ENCODE results near the gene FLNB. TPM values are rescaled to one million over a fixed set of nuclear protein-coding genes. Genes with fewer than 3 reads are reported as not detected.
A peak's percentile ranks its signal among the peaks of the same experiment; 100 is the strongest.

FLNB gene
- total and polyA plus RNA-seq, 2 of the 13 experiments (the other 11 are each of a cell fraction or from before 2014, with no cell fraction given) = 106 to 130 TPM

DNA sequence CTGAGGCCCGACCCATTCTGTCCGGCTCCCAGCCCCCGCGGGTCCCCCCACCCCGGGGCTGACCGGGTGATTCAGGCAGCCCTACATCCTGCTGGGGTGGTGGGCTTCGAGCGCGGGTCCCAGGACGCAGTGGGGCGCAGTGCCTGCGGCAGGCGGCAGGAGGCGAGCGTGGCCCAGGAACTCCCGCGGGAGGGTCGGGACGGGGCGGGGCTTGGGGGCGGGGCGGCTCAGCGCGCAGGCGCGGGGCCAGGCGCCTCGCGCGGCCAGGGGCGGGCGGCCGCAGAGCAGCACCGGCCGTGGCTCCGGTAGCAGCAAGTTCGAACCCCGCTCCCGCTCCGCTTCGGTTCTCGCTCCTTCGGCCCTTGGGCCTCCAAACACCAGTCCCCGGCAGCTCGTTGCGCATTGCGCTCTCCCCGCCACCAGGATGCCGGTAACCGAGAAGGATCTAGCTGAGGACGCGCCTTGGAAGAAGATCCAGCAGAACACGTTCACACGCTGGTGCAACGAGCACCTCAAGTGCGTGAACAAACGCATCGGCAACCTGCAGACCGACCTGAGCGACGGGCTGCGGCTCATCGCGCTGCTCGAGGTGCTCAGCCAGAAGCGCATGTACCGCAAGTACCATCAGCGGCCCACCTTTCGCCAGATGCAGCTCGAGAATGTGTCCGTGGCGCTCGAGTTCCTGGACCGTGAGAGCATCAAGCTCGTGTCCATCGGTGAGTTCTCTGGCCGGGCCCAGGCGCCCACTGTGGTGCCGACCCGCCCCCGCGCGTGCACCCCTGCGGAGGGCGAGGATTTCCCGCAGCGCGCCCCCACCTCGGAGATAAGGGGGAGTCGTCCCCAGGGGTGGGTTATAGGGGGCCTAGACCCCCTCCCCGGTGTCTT is at the start of gene FLNB (continued):
- TF ChIP-seq, protein P1, sequence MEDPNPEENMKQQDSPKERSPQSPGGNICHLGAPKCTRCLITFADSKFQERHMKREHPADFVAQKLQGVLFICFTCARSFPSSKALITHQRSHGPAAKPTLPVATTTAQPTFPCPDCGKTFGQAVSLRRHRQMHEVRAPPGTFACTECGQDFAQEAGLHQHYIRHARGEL (CRISPR knock-in tag; IDR thresholded peaks at IDR 0.05) = 0 out of 2 replicates have a peak, but pooled peaks have one; percentile 55
- TF ChIP-seq, protein P2, sequence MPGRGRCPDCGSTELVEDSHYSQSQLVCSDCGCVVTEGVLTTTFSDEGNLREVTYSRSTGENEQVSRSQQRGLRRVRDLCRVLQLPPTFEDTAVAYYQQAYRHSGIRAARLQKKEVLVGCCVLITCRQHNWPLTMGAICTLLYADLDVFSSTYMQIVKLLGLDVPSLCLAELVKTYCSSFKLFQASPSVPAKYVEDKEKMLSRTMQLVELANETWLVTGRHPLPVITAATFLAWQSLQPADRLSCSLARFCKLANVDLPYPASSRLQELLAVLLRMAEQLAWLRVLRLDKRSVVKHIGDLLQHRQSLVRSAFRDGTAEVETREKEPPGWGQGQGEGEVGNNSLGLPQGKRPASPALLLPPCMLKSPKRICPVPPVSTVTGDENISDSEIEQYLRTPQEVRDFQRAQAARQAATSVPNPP (CRISPR knock-in tag; IDR thresholded peaks at IDR 0.05) = no peak
- TF ChIP-seq TERF1 (CRISPR knock-in tag; IDR thresholded peaks at IDR 0.05) (no peak), ZNF124 (CRISPR knock-in tag; IDR thresholded peaks at IDR 0.05) (no peak), ZNF703 (CRISPR knock-in tag; IDR thresholded peaks at IDR 0.05; ENCODE audit: borderline replicate concordance) (no peak; the same call in 1 of the 2 replicates), ZC3H4 (CRISPR knock-in tag; IDR thresholded peaks at IDR 0.05; ENCODE audit: borderline replicate concordance) (no peak), HDAC1 (CRISPR knock-in tag; IDR thresholded peaks at IDR 0.05) (peak; percentile 96), ZSCAN21 (CRISPR knock-in tag; IDR thresholded peaks at IDR 0.05; ENCODE audit: borderline replicate concordance) (peak; percentile 78; the same call in 1 of the 2 replicates), ZKSCAN8 (CRISPR knock-in tag; IDR thresholded peaks at IDR 0.05; ENCODE audit: borderline replicate concordance) (peak; percentile 98), SAFB2 (CRISPR knock-in tag; IDR thresholded peaks at IDR 0.05; ENCODE audit: borderline replicate concordance, low read depth) (no peak; the same call in 1 of the 2 replicates), E2F1 (CRISPR knock-in tag; IDR thresholded peaks at IDR 0.05) (peak; percentile 30; the same call in 1 of the 2 replicates), ATRX (CRISPR knock-in tag; IDR thresholded peaks at IDR 0.05; ENCODE audit: borderline replicate concordance) (no peak), ZBTB8A (CRISPR knock-in tag; IDR thresholded peaks at IDR 0.05; ENCODE audit: borderline replicate concordance, low read depth) (no peak), ETV5 (CRISPR knock-in tag; IDR thresholded peaks at IDR 0.05; ENCODE audit: borderline replicate concordance) (no peak), ZNF678 (CRISPR knock-in tag; IDR thresholded peaks at IDR 0.05) (no peak), ZNF282 (IDR thresholded peaks at IDR 0.05; ENCODE audit: partially characterized antibody) (no peak), DPF2 (CRISPR knock-in tag; IDR thresholded peaks at IDR 0.05; ENCODE audit: borderline replicate concordance, low read depth) (no peak)
- TF ChIP-seq, protein P3, sequence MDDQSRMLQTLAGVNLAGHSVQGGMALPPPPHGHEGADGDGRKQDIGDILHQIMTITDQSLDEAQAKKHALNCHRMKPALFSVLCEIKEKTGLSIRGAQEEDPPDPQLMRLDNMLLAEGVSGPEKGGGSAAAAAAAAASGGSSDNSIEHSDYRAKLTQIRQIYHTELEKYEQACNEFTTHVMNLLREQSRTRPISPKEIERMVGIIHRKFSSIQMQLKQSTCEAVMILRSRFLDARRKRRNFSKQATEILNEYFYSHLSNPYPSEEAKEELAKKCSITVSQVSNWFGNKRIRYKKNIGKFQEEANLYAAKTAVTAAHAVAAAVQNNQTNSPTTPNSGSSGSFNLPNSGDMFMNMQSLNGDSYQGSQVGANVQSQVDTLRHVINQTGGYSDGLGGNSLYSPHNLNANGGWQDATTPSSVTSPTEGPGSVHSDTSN (CRISPR knock-in tag; IDR thresholded peaks at IDR 0.05; ENCODE audit: borderline replicate concordance) = no peak
- TF ChIP-seq, protein P4, sequence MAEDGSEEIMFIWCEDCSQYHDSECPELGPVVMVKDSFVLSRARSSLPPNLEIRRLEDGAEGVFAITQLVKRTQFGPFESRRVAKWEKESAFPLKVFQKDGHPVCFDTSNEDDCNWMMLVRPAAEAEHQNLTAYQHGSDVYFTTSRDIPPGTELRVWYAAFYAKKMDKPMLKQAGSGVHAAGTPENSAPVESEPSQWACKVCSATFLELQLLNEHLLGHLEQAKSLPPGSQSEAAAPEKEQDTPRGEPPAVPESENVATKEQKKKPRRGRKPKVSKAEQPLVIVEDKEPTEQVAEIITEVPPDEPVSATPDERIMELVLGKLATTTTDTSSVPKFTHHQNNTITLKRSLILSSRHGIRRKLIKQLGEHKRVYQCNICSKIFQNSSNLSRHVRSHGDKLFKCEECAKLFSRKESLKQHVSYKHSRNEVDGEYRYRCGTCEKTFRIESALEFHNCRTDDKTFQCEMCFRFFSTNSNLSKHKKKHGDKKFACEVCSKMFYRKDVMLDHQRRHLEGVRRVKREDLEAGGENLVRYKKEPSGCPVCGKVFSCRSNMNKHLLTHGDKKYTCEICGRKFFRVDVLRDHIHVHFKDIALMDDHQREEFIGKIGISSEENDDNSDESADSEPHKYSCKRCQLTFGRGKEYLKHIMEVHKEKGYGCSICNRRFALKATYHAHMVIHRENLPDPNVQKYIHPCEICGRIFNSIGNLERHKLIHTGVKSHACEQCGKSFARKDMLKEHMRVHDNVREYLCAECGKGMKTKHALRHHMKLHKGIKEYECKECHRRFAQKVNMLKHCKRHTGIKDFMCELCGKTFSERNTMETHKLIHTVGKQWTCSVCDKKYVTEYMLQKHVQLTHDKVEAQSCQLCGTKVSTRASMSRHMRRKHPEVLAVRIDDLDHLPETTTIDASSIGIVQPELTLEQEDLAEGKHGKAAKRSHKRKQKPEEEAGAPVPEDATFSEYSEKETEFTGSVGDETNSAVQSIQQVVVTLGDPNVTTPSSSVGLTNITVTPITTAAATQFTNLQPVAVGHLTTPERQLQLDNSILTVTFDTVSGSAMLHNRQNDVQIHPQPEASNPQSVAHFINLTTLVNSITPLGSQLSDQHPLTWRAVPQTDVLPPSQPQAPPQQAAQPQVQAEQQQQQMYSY (CRISPR knock-in tag; IDR thresholded peaks at IDR 0.05) = peak; percentile 27; the same call in 1 of the 2 replicates
